G401.6 (cell line): ENCODE data around the gene SBNO2.

ENCODE experiments used
- FAIRE-seq: peaks from 2 replicates; lab custom pipeline; 2012; peaks lifted over from hg19 to GRCh38; lab: Jason Lieb, UNC

The SBNO2 gene

GRCh38 chr19:1151917-1152587 is 22.0 kb downstream of the SBNO2 start:
- no peak for FAIRE-seq

- FAIRE-seq = no peak
Observed at GRCh38 chr19:1151037-1151724, 22.9 kb downstream of the SBNO2 start.

GRCh38 chr19:1150333-1151036 is 23.6 kb downstream of the SBNO2 start:
- FAIRE-seq = no peak

- no peak for FAIRE-seq
Observed at GRCh38 chr19:1149259-1150045, 24.6 kb downstream of the SBNO2 start.

GRCh38 chr19:1147934-1148549 is 26.0 kb downstream of the SBNO2 start:
- no peak for FAIRE-seq

GRCh38 chr19:1146858-1147780 is 26.9 kb downstream of the SBNO2 start:
- no peak for FAIRE-seq

GRCh38 chr19:1146412-1146699 is 27.7 kb downstream of the SBNO2 start:
- FAIRE-seq = no peak

- FAIRE-seq = no peak
Observed at GRCh38 chr19:1145635-1146411, 28.2 kb downstream of the SBNO2 start.

- FAIRE-seq = no peak
Observed at GRCh38 chr19:1144741-1145140, 29.3 kb downstream of the SBNO2 start.

- FAIRE-seq = no peak
Observed at GRCh38 chr19:1143828-1144399, 30.2 kb downstream of the SBNO2 start.

- FAIRE-seq = no peak
Observed at GRCh38 chr19:1141944-1142343, 32.1 kb downstream of the SBNO2 start.

- no peak for FAIRE-seq
Observed at GRCh38 chr19:1140272-1141027, 33.6 kb downstream of the SBNO2 start.

- FAIRE-seq = no peak
Observed at GRCh38 chr19:1139126-1139525, 34.9 kb downstream of the SBNO2 start.

GRCh38 chr19:1138121-1138520 is 35.9 kb downstream of the SBNO2 start:
- FAIRE-seq = no peak

GRCh38 chr19:1136621-1137317 is 37.3 kb downstream of the SBNO2 start:
- FAIRE-seq = no peak

GRCh38 chr19:1136201-1136600 is 37.9 kb downstream of the SBNO2 start:
- FAIRE-seq = no peak

GRCh38 chr19:1135454-1135853 is 38.6 kb downstream of the SBNO2 start:
- no peak for FAIRE-seq

GRCh38 chr19:1134431-1134830 is 39.6 kb downstream of the SBNO2 start:
- no peak for FAIRE-seq

- FAIRE-seq = no peak
Observed at GRCh38 chr19:1133471-1133929, 40.6 kb downstream of the SBNO2 start.
